D341Med (cell line): Measurements from ENCODE around the gene MOB3B.

Source experiments
- DNase-seq: peaks from one replicate; pipeline ENCODE4 v3.0.0; 2012; ENCODE audit warnings: low spot score

Gene MOB3B

GRCh38 chr9:27447031-27447683 is 82.5 kb downstream of the MOB3B start:
- no peak for DNase-seq

- DNase-seq, result no peak
Observed at GRCh38 chr9:27445688-27446087, 83.9 kb downstream of the MOB3B start.

- no peak for DNase-seq
Observed at GRCh38 chr9:27445057-27445595, 84.5 kb downstream of the MOB3B start.

- no peak for DNase-seq
Observed at GRCh38 chr9:27442464-27442863, 87.2 kb downstream of the MOB3B start.

GRCh38 chr9:27441741-27442070 is 87.9 kb downstream of the MOB3B start:
- DNase-seq, result no peak

- DNase-seq, result no peak
Observed at GRCh38 chr9:27440888-27441740, 88.5 kb downstream of the MOB3B start.

GRCh38 chr9:27438522-27438921 is 91.1 kb downstream of the MOB3B start:
- DNase-seq, result no peak

- DNase-seq, result no peak
Observed at GRCh38 chr9:27437652-27438373, 91.8 kb downstream of the MOB3B start.

GRCh38 chr9:27436234-27436633 is 93.4 kb downstream of the MOB3B start:
- DNase-seq, result no peak

GRCh38 chr9:27433631-27434325 is 95.8 kb downstream of the MOB3B start:
- no peak for DNase-seq

GRCh38 chr9:27432308-27432707 is 97.3 kb downstream of the MOB3B start:
- DNase-seq, result no peak

GRCh38 chr9:27431543-27432147 is 98.0 kb downstream of the MOB3B start:
- DNase-seq, result no peak

GRCh38 chr9:27430750-27431535 is 98.7 kb downstream of the MOB3B start:
- DNase-seq, result no peak

GRCh38 chr9:27429917-27430316 is 99.7 kb downstream of the MOB3B start:
- DNase-seq, result no peak

GRCh38 chr9:27429436-27429835 is 100.2 kb downstream of the MOB3B start:
- no peak for DNase-seq

GRCh38 chr9:27428551-27428950 is 101.1 kb downstream of the MOB3B start:
- DNase-seq, result no peak

- no peak for DNase-seq
Observed at GRCh38 chr9:27427272-27427643, 102.4 kb downstream of the MOB3B start.

- no peak for DNase-seq
Observed at GRCh38 chr9:27426511-27427271, 102.9 kb downstream of the MOB3B start.

GRCh38 chr9:27425827-27426510 is 103.6 kb downstream of the MOB3B start:
- no peak for DNase-seq
